ENCODE results near the gene CARNS1. TPM values are rescaled to one million over a fixed set of nuclear protein-coding genes. Genes with fewer than 3 reads are reported as not detected.
"Not testable (repeated sequence)": the region's sequence is repeated elsewhere in the genome, so short reads cannot be mapped to it uniquely, and the experiment has no call there.

The CARNS1 gene
- total and polyA plus RNA-seq, 9 of the 15 experiments (the other 6 are each of a cell fraction or from before 2014, with no cell fraction given): 0.01 to 0.18 (median 0.06) TPM; not detected in 3

DNA sequence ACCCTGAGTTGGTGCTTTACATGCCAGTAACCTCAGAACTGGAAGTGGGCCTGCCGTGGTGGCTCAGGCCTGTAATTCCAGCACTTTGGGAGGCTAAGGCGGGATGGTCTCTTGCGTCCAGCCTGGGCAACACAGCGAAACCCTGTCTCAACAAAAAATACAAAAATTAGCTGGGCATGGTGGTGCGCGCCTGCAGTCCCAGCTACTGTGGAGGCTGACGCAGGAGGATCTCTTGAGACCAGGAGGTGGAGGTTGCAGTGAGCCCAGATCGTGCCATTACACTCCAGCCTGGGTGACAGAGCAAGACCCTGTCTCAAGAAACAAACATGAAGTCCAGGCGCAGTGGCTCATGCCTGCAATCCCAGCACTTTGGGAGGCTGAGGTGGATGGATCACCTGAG is 12.4 kb upstream of the CARNS1 start:
- H3K27me3 ChIP-seq (ENCODE audit: control insufficient read depth in 2 of 2, insufficient read depth in 2 of 2, low read length in 2 of 2); in situ Hi-C loops (cut with MboI); H3K27ac ChIP-seq (ENCODE audit: extremely low read depth, low read depth, low read length); H3K9me1 ChIP-seq (ENCODE audit: control insufficient read depth, insufficient read depth, low read length); H3K4me2 ChIP-seq (ENCODE audit: insufficient read depth, low read length); ATAC-seq; H3K9me3 ChIP-seq (replicated peaks; ENCODE audit: control insufficient read depth, insufficient read depth, low read depth, low read length); H4K20me1 ChIP-seq (replicated peaks; ENCODE audit: control insufficient read depth, insufficient read depth, low read length); DNase-seq (ENCODE audit: extremely low read depth in 1 of 4, low spot score in 3 of 4); CTCF ChIA-PET (ENCODE audit: low intra/inter-chr PET ratio); H3K4me3 ChIP-seq; BruUV-seq (replicated peaks); FAIRE-seq: not testable (repeated sequence)
- POLR2A ChIA-PET: interaction anchor here (0.6 kb wide), 1 partner anchor 48 kb away, joined by 4 read pairs; no protein-coding TSS in a partner anchor
- Histone ChIP-seq H3K79me2 (ENCODE audit: control insufficient read depth, insufficient read depth, low read length) (peaks cover 23% of the 10 kb centered on the region), H2AFZ (ENCODE audit: low read depth, low read length) (0 out of 2 replicates have a peak overlapping the region, but pooled peaks have one; percentile 35), H3K36me3 (ENCODE audit: control insufficient read depth, insufficient read depth, low read length) (peaks cover 25% of the 10 kb centered on the region), H3K4me1 (replicated peaks in 1 of 2; ENCODE audit: control insufficient read depth in 2 of 2, insufficient read depth in 2 of 2, low read length in 2 of 2) (peaks cover 18 to 90% of the 10 kb centered on the region in 2 experiments), H3K9ac (ENCODE audit: insufficient read depth in 1 of 2, low read depth in 2 of 2, low read length in 2 of 2) (peak overlapping the region in 1 of 2 experiments; percentile 59; a peak in 1 of 4 replicates)
- intact Hi-C loops (cut with micrococcal nuclease): loop anchor here (5.0 kb wide), 2 partner anchors 79 to 179 kb away; partner anchors contain the start of genes AIP and GSTP1
- TF ChIP-seq TGIF2 (CRISPR knock-in tag; IDR thresholded peaks at IDR 0.05): peak; percentile 32; the same call in 1 of the 2 replicates
- WGBS (ENCODE audit: insufficient coverage, low coverage, missing lambda C conversion rate): 94% methylated on average over 9 of the region's 9 CpGs

DNA sequence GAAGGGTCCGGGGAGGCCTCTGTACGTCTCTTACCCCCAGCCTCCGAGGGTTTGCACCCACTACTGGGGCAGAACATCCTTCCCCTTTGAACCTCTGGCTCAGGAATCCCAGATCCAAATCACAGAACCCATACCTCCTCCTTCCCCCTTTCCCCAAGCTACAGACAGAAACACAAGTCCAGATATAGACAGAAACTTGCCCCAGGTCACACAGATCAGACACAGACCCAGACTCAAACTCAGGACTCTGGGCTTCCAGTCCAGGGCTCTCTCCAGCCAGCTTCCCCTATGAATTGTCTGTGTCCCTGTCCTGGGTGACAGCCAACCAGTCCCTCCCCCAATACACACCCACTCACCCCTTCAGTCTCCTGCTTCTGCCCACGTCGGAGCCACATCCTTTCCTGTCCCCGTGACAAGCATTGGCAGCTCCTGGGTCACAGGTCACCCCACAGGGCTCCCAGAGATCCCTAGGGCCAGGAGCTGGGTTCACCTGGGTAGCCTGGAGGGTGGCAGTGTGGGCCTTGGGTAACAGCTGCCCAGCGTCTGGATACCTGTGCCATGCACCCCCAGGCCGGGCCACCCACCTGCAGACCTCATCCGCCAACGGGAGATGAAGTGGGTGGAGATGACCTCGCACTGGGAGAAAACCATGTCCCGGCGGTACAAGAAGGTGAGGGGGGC is 10.8 kb upstream of the CARNS1 start:
- Histone ChIP-seq H3K9ac (ENCODE audit: insufficient read depth in 1 of 2, low read depth in 2 of 2, low read length in 2 of 2) (peak overlapping the region in 1 of 2 experiments; percentile 87; a peak in 2 of 4 replicates), H3K36me3 (ENCODE audit: control insufficient read depth, insufficient read depth, low read length) (peaks cover 10% of the 10 kb centered on the region), H3K4me1 (replicated peaks in 1 of 2; ENCODE audit: control insufficient read depth in 2 of 2, insufficient read depth in 2 of 2, low read length in 2 of 2) (peaks cover 18 to 85% of the 10 kb centered on the region in 2 experiments), H3K9me1 (ENCODE audit: control insufficient read depth, insufficient read depth, low read length) (no peaks in the 10 kb centered on the region), H2AFZ (ENCODE audit: low read depth, low read length) (no peak overlapping the region; the same call in 1 of the 2 replicates), H3K27me3 (ENCODE audit: control insufficient read depth in 2 of 2, insufficient read depth in 2 of 2, low read length in 2 of 2) (no peaks in the 10 kb centered on the region), H3K27ac (ENCODE audit: extremely low read depth, low read depth, low read length) (no peak overlapping the region), H3K4me2 (ENCODE audit: insufficient read depth, low read length) (no peak overlapping the region), H3K4me3 (no peak overlapping the region), H4K20me1 (replicated peaks; ENCODE audit: control insufficient read depth, insufficient read depth, low read length) (no peaks in the 10 kb centered on the region), H3K9me3 (replicated peaks; ENCODE audit: control insufficient read depth, insufficient read depth, low read depth, low read length) (no peaks in the 10 kb centered on the region), H3K79me2 (ENCODE audit: control insufficient read depth, insufficient read depth, low read length) (peaks cover 17% of the 10 kb centered on the region)
- POLR2A ChIA-PET: interaction anchor here (0.6 to 1.2 kb wide), 4 partner anchors 8 to 97 kb away, joined by 3 to 4 read pairs (median 4); no protein-coding TSS in a partner anchor
- TF ChIP-seq ZBTB33 (CRISPR knock-in tag; IDR thresholded peaks at IDR 0.05): peak; percentile 30; the same call in 1 of the 2 replicates
- no peak for TF ChIP-seq TAF15 (IDR thresholded peaks at IDR 0.05; ENCODE audit: low read depth, low read length)
- TF ChIP-seq CTBP1 (IDR thresholded peaks at IDR 0.05; ENCODE audit: borderline replicate concordance): no peak
- peak; percentile 33; the same call in 1 of the 2 replicates for TF ChIP-seq NFIC (IDR thresholded peaks at IDR 0.05)
- TF ChIP-seq MED1 (CRISPR knock-in tag; IDR thresholded peaks at IDR 0.05; ENCODE audit: borderline replicate concordance): no peak
- TF ChIP-seq EGR1 (conservative IDR thresholded peaks at IDR 0.05): peak; percentile 88
- TF ChIP-seq, protein P1, sequence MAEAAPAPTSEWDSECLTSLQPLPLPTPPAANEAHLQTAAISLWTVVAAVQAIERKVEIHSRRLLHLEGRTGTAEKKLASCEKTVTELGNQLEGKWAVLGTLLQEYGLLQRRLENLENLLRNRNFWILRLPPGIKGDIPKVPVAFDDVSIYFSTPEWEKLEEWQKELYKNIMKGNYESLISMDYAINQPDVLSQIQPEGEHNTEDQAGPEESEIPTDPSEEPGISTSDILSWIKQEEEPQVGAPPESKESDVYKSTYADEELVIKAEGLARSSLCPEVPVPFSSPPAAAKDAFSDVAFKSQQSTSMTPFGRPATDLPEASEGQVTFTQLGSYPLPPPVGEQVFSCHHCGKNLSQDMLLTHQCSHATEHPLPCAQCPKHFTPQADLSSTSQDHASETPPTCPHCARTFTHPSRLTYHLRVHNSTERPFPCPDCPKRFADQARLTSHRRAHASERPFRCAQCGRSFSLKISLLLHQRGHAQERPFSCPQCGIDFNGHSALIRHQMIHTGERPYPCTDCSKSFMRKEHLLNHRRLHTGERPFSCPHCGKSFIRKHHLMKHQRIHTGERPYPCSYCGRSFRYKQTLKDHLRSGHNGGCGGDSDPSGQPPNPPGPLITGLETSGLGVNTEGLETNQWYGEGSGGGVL (CRISPR knock-in tag; IDR thresholded peaks at IDR 0.05): no peak
- CTCF ChIA-PET (ENCODE audit: low intra/inter-chr PET ratio): no interaction called here
- WGBS (ENCODE audit: insufficient coverage, low coverage, missing lambda C conversion rate): 56% methylated on average over 7 of the region's 13 CpGs
- in situ Hi-C loops (cut with MboI): no loop called here
- FAIRE-seq: peak; percentile 56
- intact Hi-C loops (cut with micrococcal nuclease): loop anchor here (5.0 kb wide), 2 partner anchors 78 to 178 kb away; partner anchors contain the start of genes AIP and GSTP1
- no peak for ATAC-seq
- peak in 1 of 4 experiments; percentile 12 for DNase-seq (ENCODE audit: extremely low read depth in 1 of 4, low spot score in 3 of 4)
- no TSS peak for BruUV-seq (replicated peaks)

Measured in K562 (cell line).